HL-60 (cell line): ENCODE data around the gene UTP4.
A peak's percentile ranks its signal among the peaks of the same experiment; 100 is the strongest.

Experiments
- DNase-seq, 2 experiments: peaks; one replicate each; pipeline ENCODE4 v3.0.0-alpha.2; 2010 to 2020; ENCODE audit warnings: low read depth in 1 of 2, low spot score in 1 of 2
- H3K27ac ChIP-seq: fragments of 250-450 bp; sonication (Bioruptor Pico); replicated peaks from 2 replicates; pipeline ENCODE4 v1.5.1; 2020; ENCODE audit warnings: mild to moderate bottlenecking, moderate library complexity
- H3K27me3 ChIP-seq: fragments of 250-450 bp; sonication (Bioruptor Pico); 2 replicates; pipeline ENCODE4 v1.5.1; 2021; ENCODE audit warnings: mild to moderate bottlenecking, moderate library complexity; ENCODE audit not compliant: insufficient read depth, poor library complexity, severe bottlenecking
- H3K4me3 ChIP-seq: replicated peaks from 2 replicates; pipeline ENCODE4 v1.5.1; 2011; ENCODE audit warnings: mild to moderate bottlenecking, control low read depth, low read length; ENCODE audit not compliant: insufficient read depth
- GABPA ChIP-seq: IDR thresholded peaks from 2 replicates; pipeline ENCODE4 v1.6.1; 2012; ENCODE audit warnings: low read depth
- POLR2AphosphoS5 ChIP-seq: IDR thresholded peaks from 2 replicates; pipeline ENCODE4 v1.6.1; 2012; ENCODE audit warnings: low read depth
- SPI1 ChIP-seq: IDR thresholded peaks from 2 replicates; pipeline ENCODE4 v1.6.1; 2012; ENCODE audit warnings: low read depth, mild to moderate bottlenecking, borderline replicate concordance
- TF ChIP-seq, protein P1 (sequence below): IDR thresholded peaks from 2 replicates; pipeline ENCODE4 v1.6.1; 2012; ENCODE audit warnings: low read depth; ENCODE audit not compliant: insufficient replicate concordance
- TF ChIP-seq, protein P2 (sequence below): IDR thresholded peaks from one replicate; pipeline ENCODE4 v1.5.1; 2011; ENCODE audit warnings: low read length, control low read depth, inconsistent platforms; ENCODE audit not compliant: insufficient read depth

The UTP4 gene

DNA sequence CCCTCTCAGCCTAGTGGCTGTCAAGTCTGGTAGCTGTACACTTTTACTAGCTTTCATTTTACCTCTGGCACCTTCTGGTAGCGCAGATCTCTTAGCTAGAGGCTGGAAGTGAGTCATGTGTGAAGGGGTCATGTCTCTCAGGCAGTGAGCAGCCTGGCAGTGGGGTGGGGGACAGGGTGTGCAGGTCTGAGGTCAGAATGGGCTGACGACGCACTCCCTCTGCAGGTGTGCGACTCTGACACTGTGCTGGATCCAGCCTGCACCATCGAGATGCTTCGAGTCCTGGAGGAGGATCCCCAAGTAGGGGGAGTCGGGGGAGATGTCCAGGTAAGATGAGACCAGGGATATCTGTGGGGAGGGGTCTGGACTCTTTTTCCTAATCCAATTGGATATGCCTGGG lies 19.2 kb upstream of the UTP4 start:
- Histone ChIP-seq H3K27me3 (no peaks in the 10 kb centered on the region), H3K4me3 (no peak overlapping the region), H3K27ac (no peak overlapping the region)
- no peak for DNase-seq
- TF ChIP-seq, protein P1, sequence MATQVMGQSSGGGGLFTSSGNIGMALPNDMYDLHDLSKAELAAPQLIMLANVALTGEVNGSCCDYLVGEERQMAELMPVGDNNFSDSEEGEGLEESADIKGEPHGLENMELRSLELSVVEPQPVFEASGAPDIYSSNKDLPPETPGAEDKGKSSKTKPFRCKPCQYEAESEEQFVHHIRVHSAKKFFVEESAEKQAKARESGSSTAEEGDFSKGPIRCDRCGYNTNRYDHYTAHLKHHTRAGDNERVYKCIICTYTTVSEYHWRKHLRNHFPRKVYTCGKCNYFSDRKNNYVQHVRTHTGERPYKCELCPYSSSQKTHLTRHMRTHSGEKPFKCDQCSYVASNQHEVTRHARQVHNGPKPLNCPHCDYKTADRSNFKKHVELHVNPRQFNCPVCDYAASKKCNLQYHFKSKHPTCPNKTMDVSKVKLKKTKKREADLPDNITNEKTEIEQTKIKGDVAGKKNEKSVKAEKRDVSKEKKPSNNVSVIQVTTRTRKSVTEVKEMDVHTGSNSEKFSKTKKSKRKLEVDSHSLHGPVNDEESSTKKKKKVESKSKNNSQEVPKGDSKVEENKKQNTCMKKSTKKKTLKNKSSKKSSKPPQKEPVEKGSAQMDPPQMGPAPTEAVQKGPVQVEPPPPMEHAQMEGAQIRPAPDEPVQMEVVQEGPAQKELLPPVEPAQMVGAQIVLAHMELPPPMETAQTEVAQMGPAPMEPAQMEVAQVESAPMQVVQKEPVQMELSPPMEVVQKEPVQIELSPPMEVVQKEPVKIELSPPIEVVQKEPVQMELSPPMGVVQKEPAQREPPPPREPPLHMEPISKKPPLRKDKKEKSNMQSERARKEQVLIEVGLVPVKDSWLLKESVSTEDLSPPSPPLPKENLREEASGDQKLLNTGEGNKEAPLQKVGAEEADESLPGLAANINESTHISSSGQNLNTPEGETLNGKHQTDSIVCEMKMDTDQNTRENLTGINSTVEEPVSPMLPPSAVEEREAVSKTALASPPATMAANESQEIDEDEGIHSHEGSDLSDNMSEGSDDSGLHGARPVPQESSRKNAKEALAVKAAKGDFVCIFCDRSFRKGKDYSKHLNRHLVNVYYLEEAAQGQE: no peak
- no peak for TF ChIP-seq GABPA
- TF ChIP-seq, protein P2, sequence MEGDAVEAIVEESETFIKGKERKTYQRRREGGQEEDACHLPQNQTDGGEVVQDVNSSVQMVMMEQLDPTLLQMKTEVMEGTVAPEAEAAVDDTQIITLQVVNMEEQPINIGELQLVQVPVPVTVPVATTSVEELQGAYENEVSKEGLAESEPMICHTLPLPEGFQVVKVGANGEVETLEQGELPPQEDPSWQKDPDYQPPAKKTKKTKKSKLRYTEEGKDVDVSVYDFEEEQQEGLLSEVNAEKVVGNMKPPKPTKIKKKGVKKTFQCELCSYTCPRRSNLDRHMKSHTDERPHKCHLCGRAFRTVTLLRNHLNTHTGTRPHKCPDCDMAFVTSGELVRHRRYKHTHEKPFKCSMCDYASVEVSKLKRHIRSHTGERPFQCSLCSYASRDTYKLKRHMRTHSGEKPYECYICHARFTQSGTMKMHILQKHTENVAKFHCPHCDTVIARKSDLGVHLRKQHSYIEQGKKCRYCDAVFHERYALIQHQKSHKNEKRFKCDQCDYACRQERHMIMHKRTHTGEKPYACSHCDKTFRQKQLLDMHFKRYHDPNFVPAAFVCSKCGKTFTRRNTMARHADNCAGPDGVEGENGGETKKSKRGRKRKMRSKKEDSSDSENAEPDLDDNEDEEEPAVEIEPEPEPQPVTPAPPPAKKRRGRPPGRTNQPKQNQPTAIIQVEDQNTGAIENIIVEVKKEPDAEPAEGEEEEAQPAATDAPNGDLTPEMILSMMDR: no peak
- no peak for TF ChIP-seq SPI1
- no peak for TF ChIP-seq POLR2AphosphoS5

DNA sequence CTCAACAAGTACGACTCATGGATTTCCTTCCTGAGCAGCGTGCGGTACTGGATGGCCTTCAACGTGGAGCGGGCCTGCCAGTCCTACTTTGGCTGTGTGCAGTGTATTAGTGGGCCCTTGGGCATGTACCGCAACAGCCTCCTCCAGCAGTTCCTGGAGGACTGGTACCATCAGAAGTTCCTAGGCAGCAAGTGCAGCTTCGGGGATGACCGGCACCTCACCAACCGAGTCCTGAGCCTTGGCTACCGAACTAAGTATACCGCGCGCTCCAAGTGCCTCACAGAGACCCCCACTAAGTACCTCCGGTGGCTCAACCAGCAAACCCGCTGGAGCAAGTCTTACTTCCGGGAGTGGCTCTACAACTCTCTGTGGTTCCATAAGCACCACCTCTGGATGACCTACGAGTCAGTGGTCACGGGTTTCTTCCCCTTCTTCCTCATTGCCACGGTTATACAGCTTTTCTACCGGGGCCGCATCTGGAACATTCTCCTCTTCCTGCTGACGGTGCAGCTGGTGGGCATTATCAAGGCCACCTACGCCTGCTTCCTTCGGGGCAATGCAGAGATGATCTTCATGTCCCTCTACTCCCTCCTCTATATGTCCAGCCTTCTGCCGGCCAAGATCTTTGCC lies 18.0 kb upstream of the UTP4 start:
- DNase-seq: peak in 1 of 2 experiments; percentile 28
- Histone ChIP-seq H3K27ac (no peak overlapping the region), H3K27me3 (no peaks in the 10 kb centered on the region), H3K4me3 (no peak overlapping the region)
- TF ChIP-seq POLR2AphosphoS5 (no peak), SPI1 (no peak)
- TF ChIP-seq, protein P1: no peak

DNA sequence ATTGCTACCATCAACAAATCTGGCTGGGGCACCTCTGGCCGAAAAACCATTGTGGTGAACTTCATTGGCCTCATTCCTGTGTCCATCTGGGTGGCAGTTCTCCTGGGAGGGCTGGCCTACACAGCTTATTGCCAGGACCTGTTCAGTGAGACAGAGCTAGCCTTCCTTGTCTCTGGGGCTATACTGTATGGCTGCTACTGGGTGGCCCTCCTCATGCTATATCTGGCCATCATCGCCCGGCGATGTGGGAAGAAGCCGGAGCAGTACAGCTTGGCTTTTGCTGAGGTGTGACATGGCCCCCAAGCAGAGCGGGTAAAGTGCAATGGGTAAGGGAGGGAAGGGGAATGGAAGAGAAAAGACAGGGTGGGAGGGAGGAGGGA lies 17.5 kb upstream of the UTP4 start:
- Histone ChIP-seq H3K27ac (no peak overlapping the region), H3K4me3 (no peak overlapping the region), H3K27me3 (no peaks in the 10 kb centered on the region)
- no peak for DNase-seq
- TF ChIP-seq, protein P2: no peak
- TF ChIP-seq SPI1 (no peak), POLR2AphosphoS5 (no peak), GABPA (no peak)
- TF ChIP-seq, protein P1: no peak
